OCI-LY1 (cell line): Measurements from ENCODE around the gene FAXC.
A peak's percentile ranks its signal among the peaks of the same experiment; 100 is the strongest.

ENCODE experiments used
- H2AFZ ChIP-seq: fragments of 200-600 bp; sonication (generic), shearing (Covaris generic); 2 replicates; pipeline ENCODE4 v1.6.0; 2014; ENCODE audit warnings: antibody characterized with exemption, mild to moderate bottlenecking, low read length
- H3F3A ChIP-seq: fragments of 200-600 bp; sonication (generic), shearing (Covaris generic); 2 replicates; pipeline ENCODE4 v1.6.0; 2014; ENCODE audit warnings: mild to moderate bottlenecking, antibody characterized with exemption, low read length, moderate library complexity; ENCODE audit not compliant: insufficient read depth
- H3K27ac ChIP-seq: fragments of 200-600 bp; sonication (generic); 2 replicates; pipeline ENCODE4 v1.5.1; 2014; ENCODE audit warnings: low read length, mixed run types, mild to moderate bottlenecking, low read depth; ENCODE audit not compliant: poor library complexity, severe bottlenecking
- H3K27me3 ChIP-seq: fragments of 200-600 bp; sonication (generic); 2 replicates; pipeline ENCODE4 v1.6.0; 2014; ENCODE audit warnings: antibody characterized with exemption, mild to moderate bottlenecking, low read length, moderate library complexity; ENCODE audit not compliant: insufficient read depth
- H3K36me3 ChIP-seq: fragments of 200-600 bp; sonication (generic); 2 replicates; pipeline ENCODE4 v1.6.1; 2014; ENCODE audit warnings: mild to moderate bottlenecking, antibody characterized with exemption, low read length, moderate library complexity, mixed read lengths; ENCODE audit not compliant: insufficient read depth
- H3K4me1 ChIP-seq: fragments of 200-600 bp; sonication (generic); 2 replicates; pipeline ENCODE4 v1.5.1; 2014; ENCODE audit warnings: mild to moderate bottlenecking, low read length, moderate library complexity; ENCODE audit not compliant: insufficient read depth, severe bottlenecking
- H3K4me2 ChIP-seq: fragments of 200-600 bp; sonication (generic), shearing (Covaris generic); 2 replicates; pipeline ENCODE4 v1.6.1; 2014; ENCODE audit warnings: low read length
- H3K4me3 ChIP-seq: fragments of 200-600 bp; sonication (generic); 2 replicates; pipeline ENCODE4 v1.5.1; 2014; ENCODE audit warnings: low read length, low read depth, mild to moderate bottlenecking, mixed read lengths; ENCODE audit not compliant: poor library complexity, severe bottlenecking
- H3K79me2 ChIP-seq: fragments of 200-600 bp; shearing (Covaris generic); 2 replicates; pipeline ENCODE4 v1.6.1; 2016; ENCODE audit warnings: mixed run types, low read length, mixed read lengths; ENCODE audit not compliant: insufficient read depth
- H3K9ac ChIP-seq: fragments of 200-600 bp; sonication (generic), shearing (Covaris generic); 2 replicates; pipeline ENCODE4 v1.6.1; 2014; ENCODE audit warnings: mild to moderate bottlenecking, low read length, mixed read lengths
- H3K9me2 ChIP-seq: fragments of 200-600 bp; sonication (generic), shearing (Covaris generic); 2 replicates; pipeline ENCODE4 v1.6.1; 2014; ENCODE audit warnings: low read depth, mild to moderate bottlenecking, low read length, mixed read lengths
- H3K9me3 ChIP-seq: fragments of 200-600 bp; shearing (Covaris generic); 2 replicates; pipeline ENCODE4 v1.6.1; 2014; ENCODE audit warnings: low read length, mixed read lengths
- H4K20me1 ChIP-seq: fragments of 200-600 bp; sonication (generic), shearing (Covaris generic); 2 replicates; pipeline ENCODE4 v1.6.0; 2016; ENCODE audit warnings: mild to moderate bottlenecking, low read length; ENCODE audit not compliant: insufficient read depth
- CTCF ChIP-seq: fragments of 200-600 bp; sonication (generic), shearing (Covaris generic); IDR thresholded peaks from 2 replicates; pipeline ENCODE4 v1.5.1; 2017; ENCODE audit warnings: mild to moderate bottlenecking, antibody characterized with exemption, low read length, moderate library complexity, mixed read lengths
- EZH2 ChIP-seq: fragments of 200-600 bp; sonication (generic), shearing (Covaris generic); IDR thresholded peaks from 2 replicates; pipeline ENCODE4 v1.8.0; 2017; ENCODE audit warnings: borderline replicate concordance, mixed run types, mild to moderate bottlenecking, antibody characterized with exemption, low read length, moderate library complexity, mixed read lengths

FAXC gene

GRCh38 chr6:99333068-99333467 is 16.4 kb downstream of the FAXC start:
- H3K4me3 ChIP-seq, result no peak overlapping the region
- no peaks in the 10 kb centered on the region for H3K27me3 ChIP-seq
- no peaks in the 10 kb centered on the region for H3K79me2 ChIP-seq
- no peak overlapping the region for H3K9ac ChIP-seq
- TF ChIP-seq EZH2, result no peak
- no peak for TF ChIP-seq CTCF
- H3K4me1 ChIP-seq, result no peaks in the 10 kb centered on the region
- no peaks in the 10 kb centered on the region for H3K9me2 ChIP-seq
- H3K4me2 ChIP-seq, result no peak overlapping the region
- no peaks in the 10 kb centered on the region for H3K9me3 ChIP-seq
- no peaks in the 10 kb centered on the region for H4K20me1 ChIP-seq
- no peaks in the 10 kb centered on the region for H3K36me3 ChIP-seq
- H2AFZ ChIP-seq, result no peak overlapping the region
- no peak overlapping the region for H3K27ac ChIP-seq
- no peaks in the 10 kb centered on the region for H3F3A ChIP-seq

DNA sequence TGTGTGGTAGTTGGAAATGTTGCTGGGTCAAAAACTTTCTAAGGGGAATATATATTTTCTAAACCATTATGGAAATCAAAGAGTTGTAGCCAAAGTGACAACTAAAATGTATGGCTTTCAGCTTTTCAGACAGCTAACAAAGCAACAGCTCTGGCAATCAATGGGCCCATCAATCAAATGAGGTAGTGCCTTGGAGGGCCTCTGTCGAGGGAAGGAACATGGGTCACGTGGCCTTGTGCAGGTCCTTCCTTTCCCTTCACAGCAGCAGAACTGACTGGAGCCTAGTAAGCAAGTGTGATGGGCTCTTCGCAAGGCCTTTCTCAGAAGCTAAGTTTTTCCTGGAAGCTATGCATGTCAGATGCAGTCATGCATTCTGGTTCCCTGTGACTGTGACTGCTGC is 17.9 kb downstream of the FAXC start:
- Histone ChIP-seq H4K20me1 (no peaks in the 10 kb centered on the region), H2AFZ (no peak overlapping the region), H3K27me3 (no peaks in the 10 kb centered on the region), H3K4me1 (no peaks in the 10 kb centered on the region), H3K9me2 (no peaks in the 10 kb centered on the region), H3K9me3 (no peaks in the 10 kb centered on the region), H3F3A (no peaks in the 10 kb centered on the region), H3K27ac (no peak overlapping the region), H3K4me2 (no peak overlapping the region), H3K9ac (no peak overlapping the region), H3K4me3 (no peak overlapping the region), H3K36me3 (no peaks in the 10 kb centered on the region), H3K79me2 (no peaks in the 10 kb centered on the region)
- TF ChIP-seq EZH2 (no peak), CTCF (no peak)

GRCh38 chr6:99330159-99330558 is 19.3 kb downstream of the FAXC start:
- H3K79me2 ChIP-seq, result no peaks in the 10 kb centered on the region
- H3K36me3 ChIP-seq, result no peaks in the 10 kb centered on the region
- H3K4me1 ChIP-seq, result no peaks in the 10 kb centered on the region
- H4K20me1 ChIP-seq, result no peaks in the 10 kb centered on the region
- 0 out of 2 replicates have a peak overlapping the region, but pooled peaks have one; percentile 48 for H2AFZ ChIP-seq
- H3F3A ChIP-seq, result no peaks in the 10 kb centered on the region
- TF ChIP-seq EZH2 (no peak), CTCF (peak; percentile 79)
- H3K4me2 ChIP-seq, result no peak overlapping the region
- no peaks in the 10 kb centered on the region for H3K9me3 ChIP-seq
- H3K27me3 ChIP-seq, result no peaks in the 10 kb centered on the region
- H3K4me3 ChIP-seq, result no peak overlapping the region
- H3K9me2 ChIP-seq, result no peaks in the 10 kb centered on the region
- no peak overlapping the region for H3K9ac ChIP-seq
- no peak overlapping the region for H3K27ac ChIP-seq
